Activated T-helper 2 cell treated with anti-CD3 and anti-CD28 coated beads, Interferon-gamma antibody, Interleukin-2, Interleukin-4, amounts not matched to agents 10 μg/mL and 5 μg/mL and 100 μg/mL, durations not matched to agents 14 hours and 24 hours and 36 hours (primary cell): ENCODE measurements around the gene FOXP2. TPM values are rescaled to one million over a fixed set of nuclear protein-coding genes. Genes with fewer than 3 reads are reported as not detected.
"Not testable (repeated sequence)": the region's sequence is repeated elsewhere in the genome, so short reads cannot be mapped to it uniquely, and the experiment has no call there.

Source experiments
- DNase-seq: peaks from one replicate; pipeline ENCODE4 v3.0.0; 2021; ENCODE audit warnings: low spot score
- H3K27ac Mint-ChIP-seq: one replicate; pipeline ENCODE4 v1.8.0; 2021; ENCODE audit warnings: mixed read lengths
- H3K27me3 Mint-ChIP-seq: one replicate; pipeline ENCODE4 v1.8.0; 2021; ENCODE audit warnings: low read depth, mixed read lengths
- H3K36me3 Mint-ChIP-seq: one replicate; pipeline ENCODE4 v1.8.0; 2021; ENCODE audit warnings: low read depth, mixed read lengths
- H3K4me1 Mint-ChIP-seq: one replicate; pipeline ENCODE4 v1.8.0; 2021; ENCODE audit warnings: low read depth, mixed read lengths
- H3K4me3 Mint-ChIP-seq: one replicate; pipeline ENCODE4 v1.8.0; 2021; ENCODE audit warnings: low read depth, mild to moderate bottlenecking, moderate library complexity, mixed read lengths
- H3K9me3 Mint-ChIP-seq: one replicate; pipeline ENCODE4 v1.8.0; 2021; ENCODE audit warnings: mixed read lengths
- intact Hi-C: fragments of 100-400 bp; cut with micrococcal nuclease; formaldehyde crosslinking; loops from one replicate; pipeline ENCODE4 v1.15.1; 2023
- total RNA-seq: library from RNA; stranded (reverse); gene quantifications from 2 replicates; pipeline ENCODE4 v1.2.3, GENCODE V29; 2022

The FOXP2 gene
- total RNA-seq, 1 donor from 2014 or later, result 0.05 TPM

GRCh38 chr7:114533131-114533530, 118.5 kb downstream of the FOXP2 start:
- Mint-ChIP-seq H3K4me1 (no peaks in the 10 kb centered on the region), H3K9me3 (no peaks in the 10 kb centered on the region), H3K36me3 (no peaks in the 10 kb centered on the region), H3K4me3 (no peak overlapping the region), H3K27ac (no peak overlapping the region), H3K27me3 (no peaks in the 10 kb centered on the region)
- DNase-seq, result no peak
- intact Hi-C loops, result no loop called here

DNA sequence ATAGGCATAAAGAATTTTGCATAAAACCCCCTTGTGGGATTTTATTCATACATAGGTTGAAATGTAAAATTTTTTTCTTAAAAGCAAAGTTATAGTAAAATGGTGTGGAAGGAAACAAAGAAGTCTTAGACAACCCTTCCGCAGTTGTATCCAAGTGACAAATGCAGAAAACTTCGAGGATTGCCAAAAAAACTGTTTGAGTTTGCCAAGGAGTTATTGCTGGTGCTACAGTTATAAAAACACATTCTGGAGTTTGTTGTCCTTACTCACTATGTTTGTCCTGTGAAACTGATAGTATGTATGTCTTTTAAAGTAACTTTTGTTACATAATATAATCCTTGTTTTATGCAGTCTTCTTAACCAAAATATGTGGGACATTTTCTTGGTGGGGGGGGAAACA, 120.3 kb downstream of the FOXP2 start:
- Mint-ChIP-seq H3K4me1 (no peaks in the 10 kb centered on the region), H3K36me3 (no peaks in the 10 kb centered on the region), H3K9me3 (no peaks in the 10 kb centered on the region), H3K27me3 (no peaks in the 10 kb centered on the region), H3K4me3 (no peak overlapping the region), H3K27ac (no peak overlapping the region)
- no peak for DNase-seq
- intact Hi-C loops, result no loop called here

DNA sequence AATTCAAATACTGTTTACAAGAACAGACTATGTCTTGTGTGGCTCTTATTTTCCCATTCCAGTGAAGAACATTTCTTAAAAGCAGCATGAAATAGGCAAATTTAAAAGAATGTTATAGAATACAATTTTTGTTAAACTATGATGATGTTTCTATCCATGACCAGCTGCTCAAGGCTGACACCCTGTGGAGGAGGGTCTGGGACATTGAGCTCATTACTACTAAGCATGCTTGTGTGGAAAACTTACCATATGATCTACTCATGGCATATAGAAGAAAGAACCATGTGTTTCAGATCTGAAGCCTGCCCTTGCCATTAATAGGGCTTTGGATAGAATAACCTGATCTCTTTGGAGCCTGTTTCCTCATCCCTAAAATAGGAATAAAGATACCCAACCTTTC, 125.0 kb downstream of the FOXP2 start:
- no peak for DNase-seq
- H3K36me3 Mint-ChIP-seq, result no peaks in the 10 kb centered on the region
- no peak overlapping the region for H3K27ac Mint-ChIP-seq
- H3K27me3 Mint-ChIP-seq, result peaks cover 9% of the 10 kb centered on the region
- intact Hi-C loops, result no loop called here
- no peak overlapping the region for H3K4me3 Mint-ChIP-seq
- no peaks in the 10 kb centered on the region for H3K9me3 Mint-ChIP-seq
- H3K4me1 Mint-ChIP-seq, result no peaks in the 10 kb centered on the region

- Mint-ChIP-seq H3K27me3 (peaks cover 9% of the 10 kb centered on the region), H3K4me1 (no peaks in the 10 kb centered on the region), H3K4me3 (no peak overlapping the region)
Measured at GRCh38 chr7:114540291-114540690, 125.7 kb downstream of the FOXP2 start.

DNA sequence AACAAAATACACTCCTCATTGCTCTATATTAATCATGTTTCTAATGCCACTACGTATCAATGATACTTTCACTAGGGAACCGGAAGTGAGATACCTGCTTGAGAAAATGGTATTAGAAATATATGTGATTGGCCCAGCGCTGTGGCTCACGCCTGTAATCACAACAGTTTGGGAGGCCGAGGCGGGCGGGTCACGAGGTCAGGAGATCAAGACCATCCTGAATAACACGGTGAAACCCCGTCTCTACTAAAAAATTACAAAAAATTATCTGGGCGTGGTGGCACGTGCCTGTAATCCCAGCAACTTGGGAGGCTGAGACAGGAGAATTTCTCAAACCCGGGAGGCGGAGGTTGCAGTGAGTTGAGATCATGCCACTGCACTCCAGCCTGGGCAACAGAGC, 132.7 kb downstream of the FOXP2 start:
- H3K4me1 Mint-ChIP-seq, H3K27me3 Mint-ChIP-seq, H3K4me3 Mint-ChIP-seq, H3K9me3 Mint-ChIP-seq, H3K27ac Mint-ChIP-seq, H3K36me3 Mint-ChIP-seq, intact Hi-C loops, DNase-seq: not testable (repeated sequence)

More at GRCh38 chr7:114540291-114540690, 125.7 kb downstream of the FOXP2 start:
- Mint-ChIP-seq H3K9me3 (no peaks in the 10 kb centered on the region), H3K27ac (no peak overlapping the region), H3K36me3 (no peaks in the 10 kb centered on the region)
- intact Hi-C loops, result no loop called here
- no peak for DNase-seq

DNA sequence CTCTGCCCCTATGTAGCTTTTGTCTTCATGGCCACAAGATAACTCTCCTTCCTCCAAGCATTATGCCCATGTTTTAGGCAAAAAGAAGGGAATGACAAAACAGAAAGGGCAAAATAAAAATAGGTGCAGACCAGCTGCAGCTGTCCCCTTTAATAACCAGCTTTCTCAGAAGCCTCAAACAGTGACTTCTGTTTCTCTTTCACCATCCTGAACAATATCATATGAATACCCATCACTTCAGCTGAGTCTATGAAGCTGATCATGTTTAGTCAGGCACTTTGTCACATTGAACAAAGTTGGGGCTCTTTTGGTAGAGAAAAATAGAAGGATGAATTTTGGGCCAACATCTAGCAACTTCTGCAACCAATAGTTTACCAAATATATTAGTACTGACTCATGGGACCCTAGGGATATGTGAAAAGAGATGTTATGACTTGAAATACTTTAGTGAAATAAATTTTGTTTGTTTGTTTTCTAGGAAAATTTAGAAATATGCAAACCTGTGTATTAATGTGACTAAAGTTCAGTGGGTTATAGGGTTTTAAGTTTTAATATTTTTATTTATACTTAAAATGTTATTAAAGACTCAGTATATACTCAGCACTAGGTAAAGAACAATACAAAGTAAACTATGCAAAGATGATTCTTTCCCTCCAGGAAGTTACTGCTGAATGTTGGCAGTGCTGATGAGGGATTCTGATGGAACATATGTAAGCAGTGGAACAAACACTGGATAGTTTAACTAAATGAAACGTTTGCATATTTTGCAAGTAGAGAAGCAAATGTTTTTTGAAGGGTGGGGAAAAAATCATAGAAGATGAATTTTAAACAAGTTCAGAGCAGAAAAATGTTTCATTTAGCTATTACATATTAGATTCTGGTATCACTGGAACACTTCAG, 133.7 kb downstream of the FOXP2 start:
- no peaks in the 10 kb centered on the region for H3K36me3 Mint-ChIP-seq

DNA sequence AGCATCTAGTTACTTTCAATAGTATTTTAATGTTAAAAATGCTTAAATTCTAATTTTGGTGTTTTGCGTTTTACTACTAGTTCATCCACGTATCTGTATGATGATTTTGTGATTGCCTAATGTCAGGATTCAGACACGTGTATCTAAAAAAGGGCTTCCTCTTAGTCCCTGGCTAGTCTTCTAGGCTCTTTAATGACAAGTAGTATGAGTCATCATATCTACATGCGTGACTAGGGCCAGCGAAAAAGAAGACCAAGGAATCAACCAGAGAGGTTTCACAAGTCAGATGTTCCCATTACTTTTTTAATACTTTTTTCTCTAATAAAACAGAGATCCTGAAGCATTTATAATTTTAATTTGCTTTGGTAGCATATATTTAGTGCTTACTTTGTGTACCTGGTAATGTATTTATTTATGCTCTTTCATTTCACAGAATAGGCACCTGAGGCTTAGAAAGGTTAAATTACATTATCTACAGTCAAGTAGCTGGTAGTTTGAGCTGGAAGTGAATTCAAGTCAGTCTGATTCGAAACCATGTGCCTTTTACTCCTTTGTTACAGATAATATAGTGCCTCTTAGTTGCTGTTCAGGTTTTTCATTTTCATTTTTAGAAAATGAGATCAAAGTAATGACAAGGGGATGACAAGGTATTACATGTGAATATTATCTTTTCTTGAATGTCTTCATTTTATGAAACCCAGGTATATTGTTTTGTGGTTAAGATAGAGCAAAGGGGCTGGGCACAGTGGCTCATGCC, 140.3 kb downstream of the FOXP2 start:
- no peaks in the 10 kb centered on the region for H3K9me3 Mint-ChIP-seq
- H3K27ac Mint-ChIP-seq, result no peak overlapping the region
- DNase-seq, result no peak
- no peaks in the 10 kb centered on the region for H3K36me3 Mint-ChIP-seq
- no peak overlapping the region for H3K4me3 Mint-ChIP-seq
- H3K27me3 Mint-ChIP-seq, result no peaks in the 10 kb centered on the region
- no peaks in the 10 kb centered on the region for H3K4me1 Mint-ChIP-seq
- intact Hi-C loops, result no loop called here

More for the DNA sequence above, 133.7 kb downstream of the FOXP2 start:
- Mint-ChIP-seq H3K27me3 (peaks cover 4% of the 10 kb centered on the region), H3K4me1 (no peaks in the 10 kb centered on the region), H3K27ac (no peak overlapping the region), H3K9me3 (no peaks in the 10 kb centered on the region), H3K4me3 (no peak overlapping the region)
- DNase-seq, result no peak
- intact Hi-C loops, result no loop called here

DNA sequence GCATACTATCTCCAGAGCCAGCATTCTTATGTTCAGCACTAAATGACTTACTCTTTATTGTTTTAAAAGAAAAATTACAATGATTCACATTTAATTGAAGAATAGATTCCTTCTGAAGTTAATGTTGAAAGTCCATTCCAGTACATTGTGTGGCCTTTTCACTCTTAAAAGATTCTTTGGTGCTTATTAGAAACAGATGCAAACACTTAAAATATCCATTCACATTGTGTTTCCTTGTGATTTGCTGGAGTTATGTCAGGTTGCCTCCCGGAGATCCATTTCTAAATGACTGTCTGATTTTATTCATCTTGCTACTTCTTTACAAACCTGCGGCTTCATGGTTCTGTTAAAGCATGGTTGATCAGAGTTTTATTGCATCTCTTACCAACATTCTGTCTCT, 152.8 kb downstream of the FOXP2 start:
- DNase-seq, result no peak
- Mint-ChIP-seq H3K4me1 (no peaks in the 10 kb centered on the region), H3K27me3 (no peaks in the 10 kb centered on the region), H3K36me3 (no peaks in the 10 kb centered on the region), H3K27ac (no peak overlapping the region), H3K9me3 (no peaks in the 10 kb centered on the region), H3K4me3 (no peak overlapping the region)
- intact Hi-C loops, result no loop called here

DNA sequence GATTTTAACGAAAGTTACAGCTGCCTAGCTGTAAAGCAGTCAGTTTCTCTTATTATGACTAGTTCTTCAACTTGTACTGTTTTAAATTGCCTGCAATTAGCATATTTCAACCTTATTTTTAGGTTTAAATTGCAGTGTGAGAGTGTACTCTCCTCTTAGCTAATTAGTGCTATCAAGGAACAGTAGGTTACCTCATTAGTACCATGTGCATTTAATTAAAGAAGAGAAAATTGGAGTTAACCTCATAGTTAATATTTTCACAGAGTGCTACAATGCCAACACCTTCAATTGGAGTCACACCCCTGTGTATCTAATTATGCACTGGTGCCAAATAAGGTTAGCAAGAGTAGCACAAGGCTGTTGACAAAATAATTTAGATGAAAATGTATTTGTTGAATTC, 154.6 kb downstream of the FOXP2 start:
- no peaks in the 10 kb centered on the region for H3K27me3 Mint-ChIP-seq
- intact Hi-C loops, result no loop called here
- no peaks in the 10 kb centered on the region for H3K9me3 Mint-ChIP-seq
- no peak for DNase-seq
- peaks cover 2% of the 10 kb centered on the region for H3K4me1 Mint-ChIP-seq
- no peaks in the 10 kb centered on the region for H3K36me3 Mint-ChIP-seq
- H3K4me3 Mint-ChIP-seq, result no peak overlapping the region
- H3K27ac Mint-ChIP-seq, result no peak overlapping the region

DNA sequence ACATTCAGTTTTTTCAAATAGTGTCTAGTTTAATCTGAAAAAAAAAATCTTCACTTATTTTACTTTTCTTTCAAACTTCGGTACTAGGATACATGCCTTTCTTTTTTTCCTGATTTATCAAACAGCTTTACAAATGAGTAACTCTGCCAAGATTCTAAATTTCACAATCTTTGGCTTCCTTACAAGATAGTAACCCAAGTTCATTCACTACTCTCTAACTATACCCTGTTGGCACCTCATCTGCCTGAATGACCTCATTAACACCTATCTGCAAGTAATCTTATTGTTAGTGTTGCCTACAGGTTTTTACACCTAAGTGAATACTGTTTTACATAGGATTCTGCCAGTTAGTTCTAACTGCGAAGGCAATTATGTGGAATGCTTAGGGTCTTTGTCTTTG, 159.8 kb downstream of the FOXP2 start:
- H3K27me3 Mint-ChIP-seq, result no peaks in the 10 kb centered on the region
- no peak overlapping the region for H3K4me3 Mint-ChIP-seq
- H3K4me1 Mint-ChIP-seq, result peaks cover 2% of the 10 kb centered on the region
- no peak overlapping the region for H3K27ac Mint-ChIP-seq
- H3K9me3 Mint-ChIP-seq, result no peaks in the 10 kb centered on the region
- intact Hi-C loops, result no loop called here
- no peak for DNase-seq
- no peaks in the 10 kb centered on the region for H3K36me3 Mint-ChIP-seq

DNA sequence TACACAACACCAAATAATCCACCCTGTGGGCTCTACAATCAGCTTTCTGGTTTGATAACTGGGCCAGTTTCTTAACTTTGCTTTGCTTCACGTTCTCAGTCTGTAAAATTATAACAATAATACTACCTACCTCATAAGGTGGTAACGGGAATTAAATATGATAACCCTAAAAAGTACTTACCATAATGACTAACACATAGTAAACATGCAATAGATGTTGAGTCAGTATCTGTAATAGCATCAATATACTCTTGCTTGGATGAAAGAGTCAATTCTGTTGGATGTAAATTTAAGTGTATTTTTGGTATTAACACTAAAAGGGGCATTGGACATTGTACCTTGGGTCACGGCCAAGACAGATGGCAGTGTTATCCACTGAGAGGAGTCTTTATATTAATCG, 160.5 kb downstream of the FOXP2 start:
- Mint-ChIP-seq H3K27ac (no peak overlapping the region), H3K4me1 (peaks cover 2% of the 10 kb centered on the region), H3K4me3 (no peak overlapping the region), H3K27me3 (no peaks in the 10 kb centered on the region), H3K36me3 (no peaks in the 10 kb centered on the region), H3K9me3 (no peaks in the 10 kb centered on the region)
- DNase-seq, result no peak
- intact Hi-C loops, result no loop called here

DNA sequence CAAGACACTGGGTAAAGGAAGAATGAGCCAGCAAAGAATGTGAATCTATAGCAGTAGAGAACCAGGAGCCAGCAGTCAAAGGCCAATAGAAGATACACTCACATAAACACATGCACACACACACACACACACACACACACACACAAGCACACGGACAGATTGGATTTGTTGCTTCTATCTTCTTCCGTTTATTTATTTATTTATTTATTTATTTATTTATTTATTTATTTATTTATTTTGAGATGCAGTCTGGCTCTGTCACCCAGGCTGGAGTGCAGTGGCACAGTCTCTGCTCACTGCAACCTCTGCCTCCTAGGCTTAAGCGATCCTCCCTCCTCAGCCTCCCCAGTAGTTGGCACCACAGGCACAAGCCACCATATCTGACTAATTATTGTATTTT, 166.3 kb downstream of the FOXP2 start:
- H3K4me3 Mint-ChIP-seq, H3K4me1 Mint-ChIP-seq, H3K27me3 Mint-ChIP-seq, H3K36me3 Mint-ChIP-seq, H3K27ac Mint-ChIP-seq, DNase-seq, H3K9me3 Mint-ChIP-seq, intact Hi-C loops: not testable (repeated sequence)

DNA sequence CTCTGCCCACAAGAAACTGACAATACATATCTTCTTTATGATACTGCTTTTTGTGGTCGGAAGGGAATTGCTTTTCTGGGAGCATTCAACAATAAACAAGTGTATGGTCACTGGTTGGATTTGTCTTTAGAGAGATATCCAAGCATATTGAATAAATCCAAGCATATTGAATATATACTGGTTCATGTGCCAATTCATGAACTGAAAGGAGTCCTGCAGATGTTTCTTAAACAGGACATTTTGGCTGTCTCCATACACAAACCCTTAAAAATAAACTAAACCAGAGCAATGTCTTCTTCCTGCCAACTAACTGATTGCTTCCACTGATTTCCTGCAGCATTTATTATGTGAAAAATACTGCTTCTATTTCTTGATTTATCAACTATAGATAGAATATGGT, 173.9 kb downstream of the FOXP2 start:
- Mint-ChIP-seq H3K36me3 (no peaks in the 10 kb centered on the region), H3K27me3 (no peaks in the 10 kb centered on the region), H3K27ac (no peak overlapping the region), H3K9me3 (no peaks in the 10 kb centered on the region), H3K4me3 (no peak overlapping the region), H3K4me1 (no peaks in the 10 kb centered on the region)
- no peak for DNase-seq
- intact Hi-C loops, result no loop called here
